ENCODE results near the gene BBS9. TPM values are rescaled to one million over a fixed set of nuclear protein-coding genes. Genes with fewer than 3 reads are reported as not detected.

BBS9 gene
- total RNA-seq, 1 experiment from 2014 or later = 26.4 TPM

DNA sequence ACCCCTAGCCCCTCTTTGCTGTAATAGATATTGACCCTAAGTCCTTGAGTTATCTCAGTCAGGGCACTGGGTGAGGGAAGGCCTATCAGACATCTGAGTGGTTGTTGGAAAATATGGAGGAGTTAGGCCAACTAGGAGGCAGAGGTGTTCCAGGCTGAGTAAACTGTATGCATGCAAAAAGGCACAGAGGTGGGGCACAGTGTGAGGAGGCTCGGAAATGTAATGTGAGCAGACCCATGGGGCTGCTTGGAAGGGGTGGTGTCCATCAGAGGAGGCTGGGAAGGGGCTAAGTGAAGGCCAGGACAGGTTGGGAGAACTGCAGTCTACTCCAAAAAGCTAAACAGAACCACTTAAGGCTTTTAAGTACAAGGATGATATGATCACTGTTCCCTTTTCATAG lies 452.7 kb downstream of the BBS9 start:
- H3K23ac ChIP-seq (ENCODE audit: insufficient read length, low read depth, low read length) = no peak overlapping the region
- H3K9me3 Mint-ChIP-seq = peaks cover 1 to 4% of the 10 kb centered on the region in 2 experiments; a peak in 2 of 5 replicates
- no peak overlapping the region for H2AK5ac ChIP-seq (ENCODE audit: insufficient read length, low read length)
- H2AFZ ChIP-seq (ENCODE audit: low read length) = no peak overlapping the region
- no peaks in the 10 kb centered on the region for H4K20me1 ChIP-seq (ENCODE audit: control insufficient read depth, insufficient read depth, insufficient read length)
- no peak overlapping the region for H2BK20ac ChIP-seq (ENCODE audit: low read depth, low read length, poor library complexity, severe bottlenecking)
- no peak overlapping the region for H3K4me2 ChIP-seq (ENCODE audit: insufficient read depth, insufficient read length, low read length)
- no peak overlapping the region for H3T11ph ChIP-seq (ENCODE audit: low read length)
- H3K27me3 ChIP-seq (ENCODE audit: insufficient read depth, low read length) = no peaks in the 10 kb centered on the region
- H3K9ac ChIP-seq (ENCODE audit: extremely low read depth, insufficient read length, low read length) = no peak overlapping the region
- H2BK15ac ChIP-seq (ENCODE audit: low read depth, low read length) = no peak overlapping the region
- H4K8ac ChIP-seq (replicated peaks; ENCODE audit: insufficient read length, low read depth, low read length) = no peak overlapping the region
- H3K4me1 ChIP-seq (ENCODE audit: insufficient read depth, low read length) = no peaks in the 10 kb centered on the region
- no peaks in the 10 kb centered on the region for H3K27me3 Mint-ChIP-seq (ENCODE audit: low read depth)
- no peak overlapping the region for H2BK12ac ChIP-seq (ENCODE audit: insufficient read length, low read depth, low read length)
- H2BK120ac ChIP-seq (ENCODE audit: low read depth, low read length, poor library complexity, severe bottlenecking) = no peak overlapping the region
- no peak overlapping the region for H2BK5ac ChIP-seq (ENCODE audit: insufficient read length, low read length)
- no peaks in the 10 kb centered on the region for H3K23me2 ChIP-seq (ENCODE audit: insufficient read length, low read depth, low read length, poor library complexity, severe bottlenecking)
- no peak overlapping the region for H3K56ac ChIP-seq (ENCODE audit: insufficient read length, low read depth, low read length)
- TF ChIP-seq, protein P1, sequence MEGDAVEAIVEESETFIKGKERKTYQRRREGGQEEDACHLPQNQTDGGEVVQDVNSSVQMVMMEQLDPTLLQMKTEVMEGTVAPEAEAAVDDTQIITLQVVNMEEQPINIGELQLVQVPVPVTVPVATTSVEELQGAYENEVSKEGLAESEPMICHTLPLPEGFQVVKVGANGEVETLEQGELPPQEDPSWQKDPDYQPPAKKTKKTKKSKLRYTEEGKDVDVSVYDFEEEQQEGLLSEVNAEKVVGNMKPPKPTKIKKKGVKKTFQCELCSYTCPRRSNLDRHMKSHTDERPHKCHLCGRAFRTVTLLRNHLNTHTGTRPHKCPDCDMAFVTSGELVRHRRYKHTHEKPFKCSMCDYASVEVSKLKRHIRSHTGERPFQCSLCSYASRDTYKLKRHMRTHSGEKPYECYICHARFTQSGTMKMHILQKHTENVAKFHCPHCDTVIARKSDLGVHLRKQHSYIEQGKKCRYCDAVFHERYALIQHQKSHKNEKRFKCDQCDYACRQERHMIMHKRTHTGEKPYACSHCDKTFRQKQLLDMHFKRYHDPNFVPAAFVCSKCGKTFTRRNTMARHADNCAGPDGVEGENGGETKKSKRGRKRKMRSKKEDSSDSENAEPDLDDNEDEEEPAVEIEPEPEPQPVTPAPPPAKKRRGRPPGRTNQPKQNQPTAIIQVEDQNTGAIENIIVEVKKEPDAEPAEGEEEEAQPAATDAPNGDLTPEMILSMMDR (conservative IDR thresholded peaks at IDR 0.05) = no peak
- no peak overlapping the region for H3K14ac ChIP-seq (ENCODE audit: insufficient read depth, low read length)
- no CpG with 5 or more reads among the region's 1 CpG for WGBS (ENCODE audit: extremely low coverage, insufficient read length, low lambda C conversion rate)
- H3K27ac ChIP-seq (ENCODE audit: insufficient read length, low read depth, low read length) = no peak overlapping the region
- H3K4ac ChIP-seq (ENCODE audit: low read depth, low read length) = no peak overlapping the region
- no peaks in the 10 kb centered on the region for H3K79me1 ChIP-seq (ENCODE audit: insufficient read depth, low read depth, low read length, poor library complexity, severe bottlenecking)
- H3K79me2 ChIP-seq (ENCODE audit: insufficient read depth, low read length) = no peaks in the 10 kb centered on the region
- H3K18ac ChIP-seq (ENCODE audit: insufficient read length, low read depth, low read length) = no peak overlapping the region
- no peak overlapping the region for H3K4me3 Mint-ChIP-seq
- H3K27ac Mint-ChIP-seq = no peak overlapping the region; a peak in 1 of 7 replicates
- H3K4me1 Mint-ChIP-seq = no peaks in the 10 kb centered on the region
- no peak overlapping the region for H4K91ac ChIP-seq (ENCODE audit: insufficient read length, low read depth, low read length)
- H3K36me3 Mint-ChIP-seq (ENCODE audit: insufficient read depth in 1 of 3, low read depth in 3 of 3) = peaks cover 0 to 1% (median 0%) of the 10 kb centered on the region in 3 experiments; a peak in 2 of 7 replicates
- H4K5ac ChIP-seq (ENCODE audit: insufficient read length, low read depth, low read length) = no peak overlapping the region
- no peak for DNase-seq
- H3K9me3 ChIP-seq (ENCODE audit: control insufficient read depth, low read depth, low read length) = no peaks in the 10 kb centered on the region
